ENCODE measurements around the gene IFIT3. TPM values are rescaled to one million over a fixed set of nuclear protein-coding genes. Genes with fewer than 3 reads are reported as not detected.

The IFIT3 gene
- total and polyA plus RNA-seq, 2 of the 8 experiments (the other 6 are each of a cell fraction or from before 2014, with no cell fraction given), result 0.12 to 0.84 TPM

GRCh38 chr10:89341649-89342048 lies 13.9 kb downstream of the IFIT3 start:
- Histone ChIP-seq H3K79me1 (ENCODE audit: low read depth, low read length) (no peaks in the 10 kb centered on the region), H3K27ac (ENCODE audit: low read depth, low read length) (no peak overlapping the region), H3K23ac (ENCODE audit: insufficient read length) (no peak overlapping the region), H2BK12ac (ENCODE audit: low read depth, low read length) (no peak overlapping the region), H3K4me2 (ENCODE audit: insufficient read depth in 1 of 2, low read depth in 2 of 2, low read length in 2 of 2) (no peak overlapping the region), H3K79me2 (ENCODE audit: control insufficient read depth in 1 of 2, insufficient read depth in 2 of 2, low read length in 2 of 2) (no peaks in the 10 kb centered on the region), H4K5ac (ENCODE audit: insufficient read length, low read depth, low read length) (no peak overlapping the region), H3K23me2 (ENCODE audit: low read depth, low read length) (no peaks in the 10 kb centered on the region), H3K9ac (replicated peaks in 1 of 4; ENCODE audit: extremely low read depth in 1 of 4, low read depth in 3 of 4, low read length in 3 of 4) (no peak overlapping the region), H3K36me3 (ENCODE audit: control insufficient read depth in 2 of 4, insufficient read depth in 4 of 4, low read length in 3 of 4) (no peaks in the 10 kb centered on the region), H3K4me3 (ENCODE audit: extremely low read depth in 1 of 4, insufficient read depth in 2 of 4, low read depth in 3 of 4, low read length in 4 of 4) (no peak overlapping the region), H3K14ac (ENCODE audit: insufficient read length) (no peak overlapping the region), H2BK20ac (ENCODE audit: low read length) (no peak overlapping the region), H3K27me3 (replicated peaks in 1 of 4; ENCODE audit: control insufficient read depth in 3 of 4, extremely low read depth in 1 of 4, insufficient read depth in 3 of 4, low read length in 3 of 4) (no peaks in the 10 kb centered on the region), H4K91ac (replicated peaks; ENCODE audit: insufficient read length, low read length) (no peak overlapping the region), H2AK5ac (ENCODE audit: low read depth, low read length) (no peak overlapping the region), H2BK15ac (ENCODE audit: low read length) (no peak overlapping the region), H3K4ac (replicated peaks; ENCODE audit: insufficient read length, low read depth, low read length) (no peak overlapping the region), H3K18ac (ENCODE audit: extremely low read depth, low read length) (no peak overlapping the region), H4K20me1 (replicated peaks in 1 of 2; ENCODE audit: control insufficient read depth in 1 of 2, insufficient read depth in 2 of 2, low read length in 2 of 2) (no peaks in the 10 kb centered on the region), H3K56ac (replicated peaks; ENCODE audit: insufficient read length, low read depth, low read length) (no peak overlapping the region), H2BK5ac (ENCODE audit: low read depth, low read length) (no peak overlapping the region), H2BK120ac (replicated peaks; ENCODE audit: low read depth, low read length) (no peak overlapping the region), H2AFZ (ENCODE audit: low read length) (no peak overlapping the region), H4K8ac (ENCODE audit: extremely low read depth, insufficient read depth, low read length) (no peak overlapping the region), H3K9me3 (ENCODE audit: insufficient read depth in 2 of 2, low read depth in 1 of 2, low read length in 1 of 2) (no peaks in the 10 kb centered on the region), H3K4me1 (replicated peaks in 1 of 4; ENCODE audit: control insufficient read depth in 3 of 4, insufficient read depth in 4 of 4, low read length in 3 of 4) (peaks cover 3 to 8% (median 5%) of the 10 kb centered on the region in 4 experiments; a peak in 4 of 7 replicates)
- FAIRE-seq (no peak), DNase-seq (ENCODE audit: low read depth in 1 of 2, low spot score in 2 of 2) (no peak)
- CTCF ChIA-PET (ENCODE audit: partially characterized antibody), result interaction anchor here (3.1 kb wide), 1 partner anchor 27 kb away, joined by 15 read pairs; no protein-coding TSS in a partner anchor
- WGBS, 2 experiments (ENCODE audit: extremely low coverage in 1 of 2, insufficient coverage in 1 of 2, insufficient read length in 1 of 2, insufficient replicate concordance in 2 of 2, low coverage in 1 of 2, low lambda C conversion rate in 2 of 2, missing lambda C conversion rate in 1 of 2), result 92% methylated on average over 3 of the region's 3 CpGs; no CpG with 5 or more reads in 1 of the 2 experiments
- POLR2A ChIA-PET (ENCODE audit: partially characterized antibody), result no interaction called here
- TF ChIP-seq RAD21 (IDR thresholded peaks at IDR 0.05 in 1 of 2, conservative IDR thresholded peaks at IDR 0.05 in 1 of 2; ENCODE audit: low read depth in 2 of 2, low read length in 2 of 2) (no peak), POLR2AphosphoS5 (IDR thresholded peaks at IDR 0.05; ENCODE audit: low read depth, low read length) (no peak), SIX5 (IDR thresholded peaks at IDR 0.05; ENCODE audit: low read depth, low read length) (no peak), CTBP2 (IDR thresholded peaks at IDR 0.05; ENCODE audit: borderline replicate concordance, insufficient read depth, insufficient read length, low read length) (no peak), JUN (IDR thresholded peaks at IDR 0.05; ENCODE audit: low read depth, low read length) (no peak), GABPA (IDR thresholded peaks at IDR 0.05; ENCODE audit: borderline replicate concordance, insufficient read depth, low read length) (no peak), SIRT6 (IDR thresholded peaks at IDR 0.05; ENCODE audit: low read length) (no peak), ATF3 (IDR thresholded peaks at IDR 0.05; ENCODE audit: insufficient read depth, low read depth, low read length) (no peak), ZNF274 (IDR thresholded peaks at IDR 0.05; ENCODE audit: borderline replicate concordance, extremely low read depth, low read length) (no peak), ASH2L (IDR thresholded peaks at IDR 0.05; ENCODE audit: low read length) (no peak), EZH2 (IDR thresholded peaks at IDR 0.05; ENCODE audit: low read depth, low read length, severe bottlenecking) (no peak), BCL11A (IDR thresholded peaks at IDR 0.05; ENCODE audit: low read depth in 2 of 2, low read length in 2 of 2) (no peak), CBX5 (IDR thresholded peaks at IDR 0.05; ENCODE audit: low read depth, low read length) (no peak), GTF2F1 (IDR thresholded peaks at IDR 0.05; ENCODE audit: borderline replicate concordance, low read depth, low read length) (no peak)
